IMR-90 (cell line): ENCODE data around the gene CIITA. TPM values are rescaled to one million over a fixed set of nuclear protein-coding genes. Genes with fewer than 3 reads are reported as not detected.

ENCODE experiments used
- ATAC-seq: fragments of 200-7000 bp; cut with Tn5 transposase; 2 replicates; pipeline ENCODE4 v1.9.1; 2020; ENCODE audit warnings: low read depth, mild to moderate bottlenecking, moderate library complexity
- BruUV-seq: library from RNA; stranded (reverse); fragments of 400-500 nt; replicated peaks from 2 replicates; lab custom pipeline; 2021; lab: Mats Ljungman, UMichigan
- CTCF ChIA-PET: fragments of 300-600 bp; formaldehyde crosslinking; extraction: SDS; loops from one replicate; lab custom pipeline; 2021; ENCODE audit warnings: antibody characterized with exemption; lab: Yijun Ruan, JAX
- POLR2A ChIA-PET: fragments of 300-600 bp; sonication (Branson Sonifier 250); formaldehyde crosslinking; loops from one replicate; lab custom pipeline; 2022; ENCODE audit warnings: antibody characterized with exemption; ENCODE audit not compliant: unreplicated experiment; lab: Charles Lee
- DNase-seq: peaks from one replicate; pipeline ENCODE4 v3.0.0; 2013
- H2AFZ ChIP-seq: replicated peaks from 2 replicates; pipeline ENCODE3; 2013; ENCODE audit warnings: low read length, mild to moderate bottlenecking; ENCODE audit not compliant: poor library complexity
- H2AK5ac ChIP-seq: 2 replicates; pipeline ENCODE4 v1.6.1; 2013; ENCODE audit warnings: low read depth, low read length, inconsistent platforms
- H2AK9ac ChIP-seq: replicated peaks from 2 replicates; pipeline ENCODE3; 2013; ENCODE audit warnings: mild to moderate bottlenecking, low read depth, low read length, moderate library complexity; ENCODE audit not compliant: poor library complexity
- H2BK120ac ChIP-seq: 2 replicates; pipeline ENCODE4 v1.6.1; 2013; ENCODE audit warnings: low read depth, low read length, inconsistent platforms
- H2BK15ac ChIP-seq: 3 replicates; pipeline ENCODE4 v1.6.1; 2013; ENCODE audit warnings: low read depth, low read length, inconsistent platforms
- H2BK20ac ChIP-seq: 2 replicates; pipeline ENCODE4 v1.6.1; 2013; ENCODE audit warnings: low read depth, mild to moderate bottlenecking, inconsistent platforms, low read length, moderate library complexity
- H2BK5ac ChIP-seq: 2 replicates; pipeline ENCODE4 v1.6.1; 2013; ENCODE audit warnings: mild to moderate bottlenecking, low read depth, low read length, inconsistent platforms; ENCODE audit not compliant: poor library complexity, severe bottlenecking
- H3K14ac ChIP-seq: replicated peaks from 2 replicates; pipeline ENCODE4 v1.6.1; 2013; ENCODE audit warnings: low read depth, low read length, inconsistent platforms
- H3K18ac ChIP-seq: 2 replicates; pipeline ENCODE4 v1.6.1; 2013; ENCODE audit warnings: low read depth, low read length, control low read depth
- H3K23ac ChIP-seq: 2 replicates; pipeline ENCODE4 v1.6.1; 2013; ENCODE audit warnings: low read depth, low read length, inconsistent platforms
- H3K27ac ChIP-seq: 2 replicates; pipeline ENCODE4 v1.5.1; 2013; ENCODE audit warnings: mild to moderate bottlenecking, control low read depth, low read length; ENCODE audit not compliant: insufficient read depth
- H3K27me3 ChIP-seq: 2 replicates; pipeline ENCODE4 v1.6.1; 2013; ENCODE audit warnings: low read length; ENCODE audit not compliant: control insufficient read depth, insufficient read depth
- H3K36me3 ChIP-seq: 2 replicates; pipeline ENCODE4 v1.6.1; 2013; ENCODE audit warnings: low read length, mixed read lengths; ENCODE audit not compliant: control insufficient read depth, insufficient read depth
- H3K4ac ChIP-seq: 2 replicates; pipeline ENCODE4 v1.6.1; 2013; ENCODE audit warnings: low read depth, low read length, inconsistent platforms
- H3K4me1 ChIP-seq: 2 replicates; pipeline ENCODE4 v1.6.1; 2013; ENCODE audit warnings: low read length, mixed read lengths; ENCODE audit not compliant: control insufficient read depth, insufficient read depth
- H3K4me2 ChIP-seq: 2 replicates; pipeline ENCODE4 v1.6.1; 2013; ENCODE audit warnings: low read depth, mild to moderate bottlenecking, control low read depth, low read length, moderate library complexity
- H3K4me3 ChIP-seq: 2 replicates; pipeline ENCODE4 v1.5.1; 2013; ENCODE audit warnings: low read depth, mild to moderate bottlenecking, control low read depth, low read length, moderate library complexity; ENCODE audit not compliant: insufficient read depth
- H3K56ac ChIP-seq: 2 replicates; pipeline ENCODE4 v1.6.1; 2013; ENCODE audit warnings: low read length, inconsistent platforms; ENCODE audit not compliant: insufficient read depth; ENCODE audit errors: extremely low read depth
- H3K79me1 ChIP-seq, 2 experiments: 2 replicates each; pipeline ENCODE4 v1.6.1; 2013; ENCODE audit warnings: low read length in 2 of 2, inconsistent platforms in 1 of 2, low read depth in 1 of 2
- H3K9ac ChIP-seq: 2 replicates; pipeline ENCODE4 v1.6.1; 2013; ENCODE audit warnings: low read depth, low read length, control low read depth
- H3K9me1 ChIP-seq: 2 replicates; pipeline ENCODE4 v1.6.1; 2013; ENCODE audit warnings: low read length, inconsistent platforms; ENCODE audit not compliant: insufficient read depth
- H3K9me3 ChIP-seq: 2 replicates; pipeline ENCODE4 v1.6.1; 2013; ENCODE audit warnings: low read length; ENCODE audit not compliant: control insufficient read depth, insufficient read depth
- H4K20me1 ChIP-seq: 2 replicates; pipeline ENCODE4 v1.6.1; 2013; ENCODE audit warnings: low read length, inconsistent platforms; ENCODE audit not compliant: insufficient read depth
- H4K5ac ChIP-seq: 2 replicates; pipeline ENCODE4 v1.6.1; 2013; ENCODE audit warnings: mild to moderate bottlenecking, low read depth, low read length, control low read depth
- H4K8ac ChIP-seq, 2 experiments: 2 replicates each; pipeline ENCODE4 v1.6.1; 2013; ENCODE audit warnings: low read depth in 2 of 2, low read length in 2 of 2, control low read depth in 1 of 2, inconsistent platforms in 1 of 2
- H4K91ac ChIP-seq: 2 replicates; pipeline ENCODE4 v1.6.1; 2013; ENCODE audit warnings: low read depth, low read length, inconsistent platforms; ENCODE audit not compliant: insufficient read depth
- BHLHE40 ChIP-seq: fragments of 150-350 bp; IDR thresholded peaks from 2 replicates; pipeline ENCODE4 v1.6.1; 2016; ENCODE audit warnings: mild to moderate bottlenecking, low read depth, low read length
- CHD1 ChIP-seq: IDR thresholded peaks from 2 replicates; pipeline ENCODE4 v1.6.1; 2012; ENCODE audit warnings: low read depth, low read length, improper control_type of control experiment
- CTCF ChIP-seq: conservative IDR thresholded peaks from 2 replicates; pipeline ENCODE4 v1.5.1; 2012; ENCODE audit warnings: mild to moderate bottlenecking, low read depth, low read length, improper control_type of control experiment
- FOS ChIP-seq: fragments of 150-350 bp; IDR thresholded peaks from 2 replicates; pipeline ENCODE4 v1.6.1; 2016; ENCODE audit warnings: low read depth, low read length
- MAZ ChIP-seq: IDR thresholded peaks from 2 replicates; pipeline ENCODE4 v1.6.1; 2012; ENCODE audit warnings: low read depth, mild to moderate bottlenecking, low read length, improper control_type of control experiment, moderate library complexity, borderline replicate concordance
- NFE2L2 ChIP-seq: fragments of 150-350 bp; IDR thresholded peaks from 2 replicates; pipeline ENCODE4 v1.6.1; 2016; ENCODE audit warnings: low read depth, mild to moderate bottlenecking, low read length
- RAD21 ChIP-seq: IDR thresholded peaks from 2 replicates; pipeline ENCODE4 v1.6.1; 2012; ENCODE audit warnings: low read length, improper control_type of control experiment
- RCOR1 ChIP-seq: IDR thresholded peaks from 2 replicates; pipeline ENCODE4 v1.6.1; 2012; ENCODE audit warnings: mild to moderate bottlenecking, low read length, improper control_type of control experiment; ENCODE audit not compliant: insufficient replicate concordance
- RFX5 ChIP-seq: IDR thresholded peaks from 2 replicates; pipeline ENCODE4 v1.8.0; 2012; ENCODE audit warnings: low read depth, mild to moderate bottlenecking, low read length, moderate library complexity
- WGBS, 2 experiments: methylation state at CpG; one replicate each; pipeline versions ENCODE4 v1.1.5 to v1.1.7; 2013; ENCODE audit warnings: missing lambda C conversion rate in 2 of 2; ENCODE audit not compliant: insufficient read length in 1 of 2; ENCODE audit errors: extremely low coverage in 2 of 2; 5-methylcytosine and 5-hydroxymethylcytosine counted together
- dilution Hi-C: fragments of 300-500 bp; cut with HindIII; formaldehyde crosslinking; loops from one replicate; pipeline ENCODE4 v1.14.3; 2018; ENCODE audit warnings: low sequenced_read_pairs; ENCODE audit not compliant: unreplicated experiment
- in situ Hi-C: fragments of 300-500 bp; cut with MboI; formaldehyde crosslinking; loops from 3 replicates; pipeline ENCODE4 v1.14.3; 2019; ENCODE audit warnings: low sequenced_read_pairs, inconsistent platforms, mixed read lengths
- intact Hi-C: fragments of 100-400 bp; cut with micrococcal nuclease; formaldehyde crosslinking; loops from 2 replicates; pipeline ENCODE4 v1.10.0; 2022
- polyA plus RNA-seq, 3 experiments: library from polyadenylated mRNA; depleted of rRNA; stranded (reverse); fragments of >200 nt; gene quantifications; 2 replicates each; pipeline ENCODE4 v1.2.3, GENCODE V29; 2012; ENCODE audit warnings: low replicate concordance in 1 of 3
- total RNA-seq: library from RNA; depleted of rRNA; stranded (reverse); fragments of >200 nt; gene quantifications from 2 replicates; pipeline ENCODE4 v1.2.3, GENCODE V29; 2012
- TF ChIP-seq, protein P1 (sequence below): fragments of 150-350 bp; IDR thresholded peaks from 2 replicates; pipeline ENCODE4 v1.6.1; 2017; ENCODE audit warnings: mild to moderate bottlenecking, antibody characterized with exemption, low read length, low read depth
- TF ChIP-seq, protein P2 (sequence below): fragments of 150-350 bp; IDR thresholded peaks from 2 replicates; pipeline ENCODE4 v1.6.1; 2016; ENCODE audit warnings: low read depth, mild to moderate bottlenecking, low read length, moderate library complexity, borderline replicate concordance

The CIITA gene
- total and polyA plus RNA-seq, 2 of the 4 experiments (the other 2 are of a cell fraction), result 0.10 TPM; not detected in 1

DNA sequence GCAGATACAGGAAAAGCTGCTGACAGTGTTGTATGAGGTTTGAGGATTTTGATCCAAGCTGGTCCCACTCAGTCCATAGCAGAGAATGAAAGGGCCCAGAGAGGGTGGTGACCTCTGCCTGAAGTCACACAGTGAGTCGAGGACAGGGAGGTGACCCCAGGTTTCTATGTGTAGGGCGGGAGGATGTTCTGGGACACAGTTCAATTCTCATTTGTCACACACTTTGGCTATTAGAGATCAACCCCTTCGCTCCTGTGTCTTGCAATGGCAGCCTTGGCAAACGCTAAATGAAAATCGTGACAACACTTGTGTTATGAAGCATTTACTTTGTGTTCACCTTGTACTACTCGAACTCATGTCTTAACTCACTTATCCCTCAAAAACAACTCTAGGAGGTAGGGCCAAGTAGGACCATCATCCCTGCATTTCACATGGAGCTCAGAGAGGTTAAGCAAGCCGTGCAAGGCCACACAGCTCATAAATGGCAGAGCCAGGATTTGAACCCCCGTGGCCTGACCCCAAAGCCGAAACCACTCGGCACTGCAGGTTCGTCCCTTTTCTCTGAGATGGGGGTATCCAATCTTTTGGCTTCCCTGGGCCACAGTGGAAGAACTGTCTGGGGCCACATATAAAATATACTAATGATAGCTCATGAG is 55.1 kb downstream of the CIITA start:
- H3K27me3 ChIP-seq, result no peaks in the 10 kb centered on the region
- H3K27ac ChIP-seq, result no peak overlapping the region
- H3K56ac ChIP-seq, result no peak overlapping the region
- CTCF ChIA-PET, result interaction anchor here (0.7 kb wide), 1 partner anchor 13 kb away, joined by 3 read pairs; no protein-coding TSS in a partner anchor
- H3K14ac ChIP-seq, result no peak overlapping the region
- H2BK20ac ChIP-seq, result no peak overlapping the region
- H3K79me1 ChIP-seq, result peaks cover 27 to 66% of the 10 kb centered on the region in 2 experiments
- H3K4me3 ChIP-seq, result no peak overlapping the region
- no peak for DNase-seq
- H2AK9ac ChIP-seq, result no peak overlapping the region
- H2BK15ac ChIP-seq, result no peak overlapping the region
- POLR2A ChIA-PET, result interaction anchor here (0.6 kb wide), 1 partner anchor 320 kb away, joined by 10 read pairs; no protein-coding TSS in a partner anchor
- H2BK120ac ChIP-seq, result no peak overlapping the region
- dilution Hi-C loops (no loop called here), in situ Hi-C loops (loop anchor here (25.0 kb wide), 1 partner anchor 1820 kb away; no protein-coding TSS in a partner anchor), intact Hi-C loops (no loop called here)
- ATAC-seq, result no peak
- H3K9me3 ChIP-seq, result no peaks in the 10 kb centered on the region
- BruUV-seq, result no TSS peak
- no peak overlapping the region for H3K4me2 ChIP-seq
- H3K18ac ChIP-seq, result no peak overlapping the region
- H3K9me1 ChIP-seq, result peaks cover 16% of the 10 kb centered on the region
- no peak overlapping the region for H4K5ac ChIP-seq
- no peak overlapping the region for H4K91ac ChIP-seq
- H3K4me1 ChIP-seq, result peaks cover 5% of the 10 kb centered on the region
- no peak overlapping the region for H3K4ac ChIP-seq
- no peak overlapping the region for H2AK5ac ChIP-seq
- no peak overlapping the region for H4K8ac ChIP-seq
- H3K36me3 ChIP-seq, result peaks cover 37% of the 10 kb centered on the region
- H4K20me1 ChIP-seq, result peaks cover 68% of the 10 kb centered on the region
- 100% methylated on average over 2 of the region's 11 CpGs; no CpG with 5 or more reads in 1 of the 2 experiments for WGBS, 2 experiments
- no peak overlapping the region for H3K23ac ChIP-seq
- H3K9ac ChIP-seq, result no peak overlapping the region
- no peak overlapping the region for H2BK5ac ChIP-seq
- TF ChIP-seq CHD1 (no peak), CTCF (no peak), MAZ (no peak), NFE2L2 (no peak), FOS (no peak), RFX5 (no peak), BHLHE40 (no peak), RAD21 (no peak), RCOR1 (no peak)
- TF ChIP-seq, protein P1, sequence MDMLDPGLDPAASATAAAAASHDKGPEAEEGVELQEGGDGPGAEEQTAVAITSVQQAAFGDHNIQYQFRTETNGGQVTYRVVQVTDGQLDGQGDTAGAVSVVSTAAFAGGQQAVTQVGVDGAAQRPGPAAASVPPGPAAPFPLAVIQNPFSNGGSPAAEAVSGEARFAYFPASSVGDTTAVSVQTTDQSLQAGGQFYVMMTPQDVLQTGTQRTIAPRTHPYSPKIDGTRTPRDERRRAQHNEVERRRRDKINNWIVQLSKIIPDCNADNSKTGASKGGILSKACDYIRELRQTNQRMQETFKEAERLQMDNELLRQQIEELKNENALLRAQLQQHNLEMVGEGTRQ, result no peak
- TF ChIP-seq, protein P2, sequence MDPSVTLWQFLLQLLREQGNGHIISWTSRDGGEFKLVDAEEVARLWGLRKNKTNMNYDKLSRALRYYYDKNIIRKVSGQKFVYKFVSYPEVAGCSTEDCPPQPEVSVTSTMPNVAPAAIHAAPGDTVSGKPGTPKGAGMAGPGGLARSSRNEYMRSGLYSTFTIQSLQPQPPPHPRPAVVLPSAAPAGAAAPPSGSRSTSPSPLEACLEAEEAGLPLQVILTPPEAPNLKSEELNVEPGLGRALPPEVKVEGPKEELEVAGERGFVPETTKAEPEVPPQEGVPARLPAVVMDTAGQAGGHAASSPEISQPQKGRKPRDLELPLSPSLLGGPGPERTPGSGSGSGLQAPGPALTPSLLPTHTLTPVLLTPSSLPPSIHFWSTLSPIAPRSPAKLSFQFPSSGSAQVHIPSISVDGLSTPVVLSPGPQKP, result no peak
- no peak overlapping the region for H2AFZ ChIP-seq
